HFFc6 (cell line): Measurements from ENCODE around the gene PLB1. TPM values are rescaled to one million over a fixed set of nuclear protein-coding genes. Genes with fewer than 3 reads are reported as not detected.

ENCODE experiments used
- DNase-seq: peaks from one replicate; pipeline ENCODE4 v3.0.0-alpha.2; 2018
- H3K27ac Mint-ChIP-seq: 2 replicates; pipeline ENCODE4 v1.8.0; 2020; ENCODE audit warnings: mild to moderate bottlenecking, mixed read lengths
- H3K27me3 Mint-ChIP-seq: 2 replicates; pipeline ENCODE4 v1.8.0; 2021; ENCODE audit warnings: mild to moderate bottlenecking, moderate library complexity, mixed read lengths; ENCODE audit not compliant: insufficient read depth
- H3K36me3 Mint-ChIP-seq: 2 replicates; pipeline ENCODE4 v1.8.0; 2021; ENCODE audit warnings: low read depth, mixed read lengths
- H3K4me1 Mint-ChIP-seq: 2 replicates; pipeline ENCODE4 v1.8.0; 2020; ENCODE audit warnings: low read depth, mixed read lengths
- H3K4me3 Mint-ChIP-seq: 2 replicates; pipeline ENCODE4 v1.8.0; 2020; ENCODE audit warnings: mild to moderate bottlenecking, moderate library complexity, mixed read lengths
- H3K9me3 Mint-ChIP-seq: 2 replicates; pipeline ENCODE4 v1.8.0; 2020; ENCODE audit warnings: mild to moderate bottlenecking, mixed read lengths
- total RNA-seq, 6 experiments: library from RNA; stranded (reverse); fragmentation: NEBNext Ultra II Directional; extraction: Animal tissue kit (Norgen Biotek cat#: 25700); gene quantifications; 2 replicates in 1 of 6; 3 replicates in 5 of 6; pipeline ENCODE4 v1.2.3, GENCODE V29; 2021
- TF ChIP-seq, protein P1 (sequence below): fragments of 200-600 bp; sonication (generic); IDR thresholded peaks from 2 replicates; pipeline ENCODE4 v1.5.0; 2021; ENCODE audit warnings: antibody characterized with exemption, mild to moderate bottlenecking

PLB1 gene
- total RNA-seq, 6 experiments from 2014 or later, result 0.36 to 0.95 (median 0.62) TPM

DNA sequence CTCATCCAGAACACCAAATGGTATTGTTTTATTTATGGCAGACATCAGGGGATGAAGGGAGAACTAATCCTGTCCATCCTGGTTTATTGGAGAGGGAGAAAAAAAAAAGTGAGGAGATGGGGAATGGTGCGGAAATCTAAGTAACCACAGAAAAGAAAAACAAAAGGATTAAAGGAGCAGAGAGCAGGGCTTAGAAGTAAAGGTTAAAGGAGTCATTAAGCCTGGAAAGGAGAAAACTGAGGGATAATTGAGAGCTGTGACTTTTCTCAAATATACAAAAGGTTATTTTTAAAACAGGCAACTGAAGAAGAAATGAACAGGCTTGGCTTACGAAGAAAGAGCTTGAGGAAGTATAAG lies 128.6 kb downstream of the PLB1 start:
- DNase-seq, result no peak
- TF ChIP-seq, protein P1, sequence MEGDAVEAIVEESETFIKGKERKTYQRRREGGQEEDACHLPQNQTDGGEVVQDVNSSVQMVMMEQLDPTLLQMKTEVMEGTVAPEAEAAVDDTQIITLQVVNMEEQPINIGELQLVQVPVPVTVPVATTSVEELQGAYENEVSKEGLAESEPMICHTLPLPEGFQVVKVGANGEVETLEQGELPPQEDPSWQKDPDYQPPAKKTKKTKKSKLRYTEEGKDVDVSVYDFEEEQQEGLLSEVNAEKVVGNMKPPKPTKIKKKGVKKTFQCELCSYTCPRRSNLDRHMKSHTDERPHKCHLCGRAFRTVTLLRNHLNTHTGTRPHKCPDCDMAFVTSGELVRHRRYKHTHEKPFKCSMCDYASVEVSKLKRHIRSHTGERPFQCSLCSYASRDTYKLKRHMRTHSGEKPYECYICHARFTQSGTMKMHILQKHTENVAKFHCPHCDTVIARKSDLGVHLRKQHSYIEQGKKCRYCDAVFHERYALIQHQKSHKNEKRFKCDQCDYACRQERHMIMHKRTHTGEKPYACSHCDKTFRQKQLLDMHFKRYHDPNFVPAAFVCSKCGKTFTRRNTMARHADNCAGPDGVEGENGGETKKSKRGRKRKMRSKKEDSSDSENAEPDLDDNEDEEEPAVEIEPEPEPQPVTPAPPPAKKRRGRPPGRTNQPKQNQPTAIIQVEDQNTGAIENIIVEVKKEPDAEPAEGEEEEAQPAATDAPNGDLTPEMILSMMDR, result no peak
- no peaks in the 10 kb centered on the region for H3K9me3 Mint-ChIP-seq
- H3K4me3 Mint-ChIP-seq, result no peak overlapping the region
- peak overlapping the region; percentile 47; the same call in 1 of the 2 replicates for H3K27ac Mint-ChIP-seq
- no peaks in the 10 kb centered on the region for H3K36me3 Mint-ChIP-seq
- peaks cover 45% of the 10 kb centered on the region for H3K4me1 Mint-ChIP-seq
- no peaks in the 10 kb centered on the region for H3K27me3 Mint-ChIP-seq

DNA sequence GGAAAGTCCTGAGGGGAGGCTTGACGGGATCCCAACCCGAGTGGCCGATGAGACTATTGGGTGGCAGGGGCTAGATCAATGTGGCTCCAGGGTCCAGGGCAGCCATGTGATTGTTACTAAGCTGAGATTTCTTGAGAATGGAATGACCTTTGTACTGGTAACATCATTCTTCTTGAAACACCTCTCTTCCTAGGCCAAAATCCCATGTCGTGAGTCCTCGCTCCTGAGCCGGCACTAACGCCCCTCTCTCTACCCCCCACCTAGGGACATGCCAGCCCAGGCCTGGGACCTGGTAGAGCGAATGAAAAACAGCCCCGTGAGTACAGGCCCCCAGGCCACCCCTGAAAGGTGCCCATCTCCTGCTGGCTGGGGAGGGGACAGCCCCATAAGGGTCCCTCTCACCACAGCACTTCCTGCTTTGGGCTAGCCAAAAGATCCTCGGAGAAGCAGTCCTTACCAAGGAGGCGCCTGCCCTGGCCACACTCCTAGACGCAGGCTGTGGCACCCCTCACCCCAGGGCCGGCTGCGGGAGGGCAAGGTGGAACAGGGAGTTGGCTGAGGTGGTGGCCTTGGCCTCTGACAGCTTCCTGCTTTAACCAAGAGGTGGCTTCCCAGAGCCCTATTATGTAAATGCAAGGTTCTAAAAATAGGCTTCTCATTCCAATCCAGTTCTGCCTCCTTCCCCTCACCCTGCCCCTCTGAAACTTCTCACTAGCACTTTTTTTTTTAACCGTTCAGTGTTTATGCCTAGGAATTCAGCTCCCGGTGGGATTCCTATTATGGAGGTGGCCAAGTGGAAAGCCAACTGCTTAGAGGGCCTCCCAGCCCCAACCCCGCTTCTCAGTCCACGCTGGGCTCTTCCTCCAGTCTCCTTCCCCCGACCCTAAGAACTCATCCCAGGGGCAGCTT lies 129.2 kb downstream of the PLB1 start:
- H3K9me3 Mint-ChIP-seq, result no peaks in the 10 kb centered on the region

DNA sequence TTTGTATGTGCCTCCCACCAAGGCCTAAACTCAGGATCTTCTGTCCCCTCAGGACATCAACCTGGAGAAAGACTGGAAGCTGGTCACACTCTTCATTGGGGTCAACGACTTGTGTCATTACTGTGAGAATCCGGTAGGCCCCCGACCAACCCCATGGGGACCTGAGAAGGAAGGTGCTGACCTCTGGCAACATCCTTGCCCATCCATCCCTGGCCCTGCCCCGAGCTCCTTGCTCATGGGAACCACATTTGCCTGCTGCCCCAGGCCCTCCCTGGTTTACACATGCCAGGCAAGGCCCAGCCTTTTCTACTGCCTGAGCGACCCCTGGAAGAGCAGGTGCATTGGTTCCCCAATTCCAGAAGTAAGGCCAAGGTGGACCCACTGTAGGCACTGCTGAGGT lies 130.5 kb downstream of the PLB1 start:
- peaks cover 3% of the 10 kb centered on the region; the same call in 1 of the 2 replicates for H3K27me3 Mint-ChIP-seq
- no peak overlapping the region for H3K4me3 Mint-ChIP-seq
- H3K36me3 Mint-ChIP-seq, result no peaks in the 10 kb centered on the region
- TF ChIP-seq, protein P1, result no peak
- H3K9me3 Mint-ChIP-seq, result no peaks in the 10 kb centered on the region
- no peak overlapping the region for H3K27ac Mint-ChIP-seq
- peaks cover 36% of the 10 kb centered on the region for H3K4me1 Mint-ChIP-seq
- DNase-seq, result no peak

More for the DNA sequence above, 129.2 kb downstream of the PLB1 start:
- TF ChIP-seq, protein P1, result no peak
- peak overlapping the region; percentile 51; the same call in 1 of the 2 replicates for H3K4me3 Mint-ChIP-seq
- peaks cover 3% of the 10 kb centered on the region; the same call in 1 of the 2 replicates for H3K27me3 Mint-ChIP-seq
- peaks cover 45% of the 10 kb centered on the region for H3K4me1 Mint-ChIP-seq
- H3K36me3 Mint-ChIP-seq, result no peaks in the 10 kb centered on the region
- peak overlapping the region; percentile 47 for H3K27ac Mint-ChIP-seq
- DNase-seq, result peak; percentile 32

DNA sequence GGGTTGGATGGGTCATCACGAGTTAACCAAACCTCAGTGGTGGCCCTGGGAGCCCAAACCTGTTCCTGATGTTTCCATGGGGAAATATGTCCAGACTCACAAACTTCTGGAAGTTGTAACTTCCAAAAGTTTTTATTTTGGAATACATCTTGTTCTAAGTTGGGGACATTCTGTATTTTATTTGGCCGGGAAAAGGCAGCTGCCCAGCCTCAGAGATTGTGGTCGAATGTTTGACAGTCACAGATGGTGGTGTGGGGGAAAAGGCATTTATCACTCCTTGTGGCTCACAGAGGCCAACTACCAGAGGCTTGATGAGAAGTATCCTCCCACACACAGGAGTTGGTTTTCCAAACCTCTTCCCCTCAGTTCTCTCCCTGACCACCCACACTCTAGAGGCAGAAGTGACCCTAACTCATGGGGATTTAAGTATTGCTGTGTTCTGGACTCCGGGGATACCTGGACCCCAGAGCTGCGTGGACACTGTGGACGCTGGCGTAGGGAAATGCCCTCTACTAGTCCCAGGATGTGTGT lies 131.1 kb downstream of the PLB1 start:
- Mint-ChIP-seq H3K27ac (peak overlapping the region; percentile 38; the same call in 1 of the 2 replicates), H3K9me3 (no peaks in the 10 kb centered on the region), H3K36me3 (no peaks in the 10 kb centered on the region), H3K27me3 (peaks cover 3% of the 10 kb centered on the region; the same call in 1 of the 2 replicates), H3K4me3 (no peak overlapping the region), H3K4me1 (peaks cover 30% of the 10 kb centered on the region)
- no peak for DNase-seq
- TF ChIP-seq, protein P1, result no peak

DNA sequence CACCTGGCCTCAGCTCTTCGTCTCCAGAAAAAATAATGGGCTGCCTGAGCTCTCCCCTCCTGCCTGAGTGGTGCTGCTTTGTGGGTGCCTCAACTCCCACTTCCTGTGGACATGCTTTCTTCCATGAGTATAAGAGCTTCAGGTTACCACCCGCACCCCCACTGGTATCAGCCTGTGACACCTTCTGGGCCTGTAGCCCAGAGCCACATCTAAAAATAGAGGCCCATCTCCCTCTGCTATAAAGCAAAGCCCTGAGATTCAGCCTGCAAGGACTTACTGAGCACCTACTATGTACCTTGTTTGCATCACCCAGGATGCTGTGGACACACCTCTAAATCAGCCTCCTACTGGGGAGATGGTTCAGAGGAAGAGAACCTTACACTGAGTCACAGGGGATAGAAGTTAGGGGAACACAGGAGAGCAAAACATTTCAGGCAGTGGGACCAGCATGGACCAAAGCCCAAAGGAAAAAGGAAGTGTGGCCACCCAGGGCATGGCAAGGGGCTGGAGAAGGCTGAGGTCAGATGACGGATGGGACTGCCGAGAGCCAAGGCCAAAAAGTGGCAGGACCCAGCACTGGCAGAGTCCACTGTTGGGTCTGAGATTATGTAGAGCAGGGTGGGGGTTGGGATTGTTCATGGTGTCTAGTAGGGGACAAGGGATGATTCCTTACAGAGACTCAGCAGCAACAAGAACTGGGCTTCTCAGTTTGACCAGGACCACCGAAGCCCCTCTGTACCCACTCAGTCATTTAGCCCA lies 132.0 kb downstream of the PLB1 start:
- TF ChIP-seq, protein P1, result no peak
- H3K4me1 Mint-ChIP-seq, result peaks cover 26% of the 10 kb centered on the region
- H3K9me3 Mint-ChIP-seq, result no peaks in the 10 kb centered on the region
- no peak overlapping the region; the same call in 1 of the 2 replicates for H3K27ac Mint-ChIP-seq
- DNase-seq, result peak; percentile 8
- H3K27me3 Mint-ChIP-seq, result peaks cover 3% of the 10 kb centered on the region
- no peak overlapping the region for H3K4me3 Mint-ChIP-seq
- no peaks in the 10 kb centered on the region for H3K36me3 Mint-ChIP-seq
